HG03175 (cell line): Measurements from ENCODE around the gene VWA3A.
"Not testable (repeated sequence)": the region's sequence is repeated elsewhere in the genome, so short reads cannot be mapped to it uniquely, and the experiment has no call there.

Experiments
- ATAC-seq: cut with Tn5 transposase; IDR thresholded peaks from one replicate; pipeline ENCODE4 v1.9.1; 2021; ENCODE audit warnings: mild to moderate bottlenecking, moderate library complexity; ENCODE audit not compliant: unreplicated experiment

The VWA3A gene

GRCh38 chr16:22195695-22196558 lies 103.6 kb downstream of the VWA3A start:
- ATAC-seq, result peak; percentile 31

GRCh38 chr16:22196559-22197168 lies 104.3 kb downstream of the VWA3A start:
- not testable (repeated sequence) for ATAC-seq

GRCh38 chr16:22198547-22199293 lies 106.4 kb downstream of the VWA3A start:
- no peak for ATAC-seq

- ATAC-seq, result no peak
These were observed 109.9 kb downstream of the VWA3A start for GRCh38 chr16:22202261-22202637.

GRCh38 chr16:22203091-22203490 lies 110.8 kb downstream of the VWA3A start:
- no peak for ATAC-seq

- no peak for ATAC-seq
These were observed 111.8 kb downstream of the VWA3A start for GRCh38 chr16:22204091-22204655.

GRCh38 chr16:22205577-22206012 lies 113.3 kb downstream of the VWA3A start:
- ATAC-seq, result no peak

GRCh38 chr16:22206013-22206841 lies 113.9 kb downstream of the VWA3A start, which contains the start of gene EEF2K:
Gene EEF2K, plus strand, starts transcription at chr16:22206278. Its CDS starts 19,452 bp downstream, at chr16:22225730.
- ATAC-seq, result peak; percentile 82
